RWPE1 (cell line): ENCODE measurements around the gene XIAP.

ENCODE experiments used
- CTCF ChIA-PET: fragments of 350-600 bp; sonication (Branson Sonifier 250); formaldehyde crosslinking; extraction: SDS; loops from one replicate; lab custom pipeline; 2021; lab: Yijun Ruan, JAX
- POLR2A ChIA-PET: fragments of 400-600 bp; formaldehyde crosslinking; extraction: SDS; loops from one replicate; lab custom pipeline; 2020; ENCODE audit warnings: antibody characterized with exemption; ENCODE audit not compliant: low non-redundant PET; lab: Yijun Ruan, JAX
- DNase-seq: peaks from one replicate; pipeline ENCODE4 v3.0.0; 2012; ENCODE audit warnings: low spot score
- H3K27ac ChIP-seq: fragments of 450-650 bp; 2 replicates; pipeline ENCODE4 v1.5.1; 2017
- TF ChIP-seq, protein P1 (sequence below): fragments of 450-650 bp; conservative IDR thresholded peaks from 2 replicates; pipeline ENCODE4 v1.5.1; 2017; ENCODE audit warnings: low read depth, mild to moderate bottlenecking

XIAP gene

DNA sequence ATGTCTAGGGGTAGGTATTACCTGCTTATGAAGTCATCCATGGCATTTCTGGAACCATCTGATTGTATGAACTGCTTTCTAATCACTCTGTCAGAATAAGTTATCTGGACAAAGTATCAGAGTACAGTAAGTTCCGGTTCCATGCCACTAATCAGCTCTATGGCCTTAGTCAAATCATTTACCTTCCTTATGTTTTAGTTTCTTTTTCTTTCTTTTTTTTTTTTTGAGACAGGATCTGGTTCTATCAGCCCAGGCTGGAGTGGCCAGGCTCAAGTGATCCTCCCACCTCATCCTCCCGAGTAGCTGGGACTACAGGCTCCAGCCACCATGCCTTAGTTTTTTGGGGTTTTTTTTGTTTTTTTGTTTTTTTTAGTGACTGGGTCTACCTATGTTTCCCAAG, 11.5 kb downstream of the XIAP start:
- TF ChIP-seq, protein P1, sequence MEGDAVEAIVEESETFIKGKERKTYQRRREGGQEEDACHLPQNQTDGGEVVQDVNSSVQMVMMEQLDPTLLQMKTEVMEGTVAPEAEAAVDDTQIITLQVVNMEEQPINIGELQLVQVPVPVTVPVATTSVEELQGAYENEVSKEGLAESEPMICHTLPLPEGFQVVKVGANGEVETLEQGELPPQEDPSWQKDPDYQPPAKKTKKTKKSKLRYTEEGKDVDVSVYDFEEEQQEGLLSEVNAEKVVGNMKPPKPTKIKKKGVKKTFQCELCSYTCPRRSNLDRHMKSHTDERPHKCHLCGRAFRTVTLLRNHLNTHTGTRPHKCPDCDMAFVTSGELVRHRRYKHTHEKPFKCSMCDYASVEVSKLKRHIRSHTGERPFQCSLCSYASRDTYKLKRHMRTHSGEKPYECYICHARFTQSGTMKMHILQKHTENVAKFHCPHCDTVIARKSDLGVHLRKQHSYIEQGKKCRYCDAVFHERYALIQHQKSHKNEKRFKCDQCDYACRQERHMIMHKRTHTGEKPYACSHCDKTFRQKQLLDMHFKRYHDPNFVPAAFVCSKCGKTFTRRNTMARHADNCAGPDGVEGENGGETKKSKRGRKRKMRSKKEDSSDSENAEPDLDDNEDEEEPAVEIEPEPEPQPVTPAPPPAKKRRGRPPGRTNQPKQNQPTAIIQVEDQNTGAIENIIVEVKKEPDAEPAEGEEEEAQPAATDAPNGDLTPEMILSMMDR, result no peak
- DNase-seq, result no peak
- no peak overlapping the region for H3K27ac ChIP-seq
- CTCF ChIA-PET, result interaction anchor here (0.7 kb wide), 1 partner anchor 41 kb away, joined by 6 read pairs; no protein-coding TSS in a partner anchor
- POLR2A ChIA-PET, result no interaction called here

- ChIA-PET POLR2A (no interaction called here), CTCF (interaction anchor here (0.6 kb wide), 1 partner anchor 79 kb away, joined by 6 read pairs; no protein-coding TSS in a partner anchor)
- no peak for DNase-seq
- H3K27ac ChIP-seq, result peak overlapping the region; percentile 30; the same call in 1 of the 2 replicates
- TF ChIP-seq, protein P1, result no peak
These were observed 14.1 kb downstream of the XIAP start for GRCh38 chrX:123873956-123874355.

GRCh38 chrX:123876177-123876576, 16.3 kb downstream of the XIAP start:
- no peak for DNase-seq
- no peak overlapping the region for H3K27ac ChIP-seq
- ChIA-PET CTCF (no interaction called here), POLR2A (no interaction called here)
- TF ChIP-seq, protein P1, result no peak

- H3K27ac ChIP-seq, result no peak overlapping the region
- TF ChIP-seq, protein P1, result no peak
- no peak for DNase-seq
- CTCF ChIA-PET, result no interaction called here
- POLR2A ChIA-PET, result no interaction called here
These were observed 17.0 kb downstream of the XIAP start for GRCh38 chrX:123876844-123877243.

DNA sequence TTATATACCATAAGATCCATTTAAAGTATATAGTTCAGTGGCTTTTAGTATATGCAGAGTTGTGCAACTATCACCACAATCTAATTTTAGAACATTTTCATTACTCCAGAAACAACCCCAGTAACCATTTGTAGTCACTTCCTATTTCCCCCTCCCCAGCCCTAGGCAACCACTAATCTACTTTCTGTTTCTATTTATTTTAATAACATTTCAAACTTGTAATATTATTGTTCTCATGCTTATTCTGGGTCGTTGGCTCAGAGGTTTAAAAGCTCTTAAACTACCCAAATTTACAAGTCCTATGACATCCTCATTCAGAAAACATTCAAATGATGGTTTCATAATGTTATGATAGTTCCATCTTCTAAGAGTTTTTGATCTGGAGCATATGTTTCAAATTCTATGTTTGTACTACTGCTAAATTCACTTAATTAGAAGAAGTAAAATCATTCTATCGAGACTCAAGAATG, 18.4 kb downstream of the XIAP start:
- DNase-seq, result no peak
- TF ChIP-seq, protein P1, result no peak
- ChIA-PET CTCF (no interaction called here), POLR2A (no interaction called here)
- H3K27ac ChIP-seq, result no peak overlapping the region

DNA sequence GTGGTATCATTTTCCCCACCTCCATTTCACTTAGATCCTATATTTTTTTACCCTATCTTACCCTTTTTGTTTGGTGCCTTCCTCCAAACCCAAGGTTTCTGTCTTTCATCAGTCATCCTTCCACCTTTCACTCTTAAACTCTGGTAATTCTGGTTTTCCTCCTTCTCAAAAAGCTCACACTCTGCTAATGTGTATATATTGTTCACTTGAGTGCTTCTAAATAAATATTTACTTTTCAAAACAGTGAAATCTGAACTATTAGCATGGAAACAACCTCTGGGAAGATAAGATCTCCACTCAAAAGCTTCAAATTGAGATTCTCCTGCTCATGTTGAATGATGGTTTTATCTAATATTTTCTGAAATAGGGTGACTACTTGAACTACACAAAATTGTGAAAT, 21.5 kb downstream of the XIAP start:
- POLR2A ChIA-PET, result no interaction called here
- H3K27ac ChIP-seq, result no peak overlapping the region
- no peak for DNase-seq
- TF ChIP-seq, protein P1, result no peak
- CTCF ChIA-PET, result interaction anchor here (1.2 kb wide), 1 partner anchor 103 kb away, joined by 3 read pairs; no protein-coding TSS in a partner anchor

GRCh38 chrX:123882391-123882790, 22.5 kb downstream of the XIAP start:
- H3K27ac ChIP-seq, result no peak overlapping the region
- no peak for DNase-seq
- CTCF ChIA-PET, result interaction anchor here (1.2 kb wide), 1 partner anchor 105 kb away, joined by 3 read pairs; no protein-coding TSS in a partner anchor
- POLR2A ChIA-PET, result no interaction called here
- TF ChIP-seq, protein P1, result no peak
